NK-92 treated with Interleukin-12 subunit alpha and Interleukin-12 subunit beta, amount 100 ng/mL, for 24 hours (cell line): Measurements from ENCODE around the gene TBC1D16.

Source experiments
- DNase-seq: peaks from one replicate; lab custom pipeline; 2025; lab: John Stamatoyannopoulos, UW

Gene TBC1D16

DNA sequence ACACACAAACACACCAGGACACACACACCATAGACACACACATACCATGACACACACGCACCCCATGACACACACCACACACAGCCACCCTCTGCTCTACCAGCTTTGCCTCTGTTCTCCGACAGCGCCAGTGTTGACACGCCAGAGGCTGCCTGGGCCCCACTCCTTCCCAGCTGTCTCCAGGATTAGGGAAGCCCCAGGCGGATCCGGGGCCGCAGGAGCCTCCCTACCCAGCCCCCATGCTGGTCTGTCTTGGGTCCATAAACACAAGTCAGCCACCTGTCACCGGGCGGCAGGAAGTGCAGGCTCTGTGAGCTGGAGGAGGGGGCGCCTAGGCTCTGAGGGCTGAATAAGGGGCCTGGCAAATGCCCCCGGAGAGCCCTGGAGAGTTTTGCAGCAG lies 10.5 kb downstream of the TBC1D16 start:
- no peak for DNase-seq

DNA sequence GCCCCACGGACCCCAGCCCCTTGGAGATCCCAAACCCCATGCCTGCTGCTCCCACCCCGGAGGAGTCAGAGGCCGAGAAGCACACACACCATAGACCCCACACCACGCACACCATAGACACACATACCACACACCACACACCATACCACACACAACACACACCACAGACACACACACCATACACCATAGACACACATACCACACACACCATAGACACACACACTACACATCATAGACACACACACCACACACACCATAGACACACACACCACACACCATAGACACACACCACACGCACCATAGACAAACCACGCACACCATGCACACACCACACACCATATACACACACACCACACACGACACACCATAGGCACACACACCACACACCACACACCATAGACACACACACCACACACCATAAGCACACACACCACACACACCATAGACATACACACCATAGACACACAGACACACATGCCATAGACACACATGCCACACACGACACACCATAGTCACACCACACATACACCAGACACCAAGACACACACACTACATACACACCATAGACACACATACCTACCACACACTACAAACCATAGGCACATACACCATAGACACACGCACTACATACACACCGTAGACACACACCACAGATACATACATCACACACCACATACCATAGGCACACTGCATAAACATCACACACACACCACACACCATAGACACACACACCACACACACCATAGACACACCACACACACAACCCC lies 11.3 kb downstream of the TBC1D16 start:
- no peak for DNase-seq

DNA sequence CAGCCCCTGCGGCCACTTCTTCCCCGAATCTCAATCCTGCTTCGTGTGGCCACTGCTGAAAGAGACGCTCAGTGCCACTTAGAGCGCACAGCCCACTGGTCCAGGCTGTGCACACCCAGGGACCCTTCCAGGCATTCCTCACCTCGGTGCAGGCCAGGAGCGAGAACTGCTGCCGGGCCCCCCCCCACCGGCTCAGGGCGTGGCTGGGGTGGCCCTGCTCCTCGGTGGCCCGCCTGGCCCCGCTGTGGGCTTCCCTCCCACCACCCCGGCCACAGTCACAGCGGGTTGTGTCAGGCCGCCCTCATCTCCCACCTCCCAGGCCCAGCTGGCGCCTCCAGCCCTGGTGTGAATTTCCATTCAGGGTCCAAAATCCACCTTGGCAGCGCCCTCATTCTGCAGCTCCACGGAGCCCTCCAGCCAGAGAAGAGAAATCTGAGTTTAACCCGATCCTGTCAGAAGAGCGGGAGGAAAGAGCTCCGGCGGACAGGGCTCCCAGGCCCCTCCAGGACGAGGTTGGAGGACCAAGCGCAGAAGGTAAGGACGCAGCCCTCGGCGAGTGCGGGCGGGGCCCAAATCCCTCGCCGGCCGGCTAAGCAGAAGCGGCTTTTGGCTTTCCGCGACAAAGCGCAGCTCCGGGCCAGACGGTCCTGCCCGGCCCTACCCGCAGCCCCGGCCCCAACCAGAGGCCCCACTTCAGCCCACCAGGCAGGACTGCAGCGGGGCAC lies 12.0 kb downstream of the TBC1D16 start:
- DNase-seq, result no peak

DNA sequence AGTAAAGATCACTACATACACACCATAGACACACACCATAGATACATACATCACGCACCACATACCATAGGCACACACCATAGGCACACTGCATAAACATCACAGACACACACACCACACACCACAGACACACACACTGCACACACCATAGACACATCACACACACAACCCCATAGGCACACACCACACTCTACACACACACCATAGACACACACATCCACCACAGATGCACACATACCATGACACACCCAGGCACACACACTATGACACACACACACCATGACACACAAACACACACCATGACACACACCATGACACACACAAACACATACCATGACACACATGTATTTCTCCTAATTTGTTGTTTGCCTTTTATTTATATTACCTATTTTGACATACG lies 14.1 kb downstream of the TBC1D16 start:
- no peak for DNase-seq

DNA sequence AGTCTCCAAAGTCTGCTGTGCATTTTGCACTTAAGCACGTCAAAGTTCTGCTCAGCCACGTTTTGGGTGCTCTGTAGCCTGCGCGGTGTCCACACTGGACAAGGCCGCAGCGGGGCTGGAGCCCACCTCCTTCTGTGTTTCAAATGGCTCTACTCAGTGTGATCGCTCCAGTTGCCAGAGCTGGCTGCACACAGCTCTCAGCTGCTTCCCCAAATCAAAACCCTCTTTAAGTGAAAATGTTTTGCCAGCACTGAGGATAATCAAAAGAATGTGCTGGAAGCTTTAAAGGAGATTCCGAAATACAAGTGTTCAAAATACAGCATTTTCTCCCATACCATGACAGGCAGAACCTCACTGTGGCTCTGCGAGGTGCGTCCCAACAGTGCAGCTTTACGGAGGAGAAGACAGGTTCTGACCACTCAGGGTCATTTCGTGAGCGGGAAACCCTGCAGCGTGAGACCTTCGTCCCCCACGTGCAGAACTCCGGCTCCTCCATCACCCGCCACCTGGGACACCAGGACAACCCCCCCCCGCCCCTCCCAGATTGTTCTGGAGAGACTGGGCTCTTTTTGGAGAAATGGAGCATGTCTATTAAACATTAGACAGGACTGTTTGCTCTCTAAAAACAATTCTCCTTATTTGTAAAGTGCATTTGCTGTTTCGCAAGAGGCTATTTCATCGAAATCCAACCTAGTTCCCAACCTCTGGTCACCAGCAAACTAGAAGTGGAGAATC lies 16.6 kb downstream of the TBC1D16 start:
- DNase-seq, result no peak

DNA sequence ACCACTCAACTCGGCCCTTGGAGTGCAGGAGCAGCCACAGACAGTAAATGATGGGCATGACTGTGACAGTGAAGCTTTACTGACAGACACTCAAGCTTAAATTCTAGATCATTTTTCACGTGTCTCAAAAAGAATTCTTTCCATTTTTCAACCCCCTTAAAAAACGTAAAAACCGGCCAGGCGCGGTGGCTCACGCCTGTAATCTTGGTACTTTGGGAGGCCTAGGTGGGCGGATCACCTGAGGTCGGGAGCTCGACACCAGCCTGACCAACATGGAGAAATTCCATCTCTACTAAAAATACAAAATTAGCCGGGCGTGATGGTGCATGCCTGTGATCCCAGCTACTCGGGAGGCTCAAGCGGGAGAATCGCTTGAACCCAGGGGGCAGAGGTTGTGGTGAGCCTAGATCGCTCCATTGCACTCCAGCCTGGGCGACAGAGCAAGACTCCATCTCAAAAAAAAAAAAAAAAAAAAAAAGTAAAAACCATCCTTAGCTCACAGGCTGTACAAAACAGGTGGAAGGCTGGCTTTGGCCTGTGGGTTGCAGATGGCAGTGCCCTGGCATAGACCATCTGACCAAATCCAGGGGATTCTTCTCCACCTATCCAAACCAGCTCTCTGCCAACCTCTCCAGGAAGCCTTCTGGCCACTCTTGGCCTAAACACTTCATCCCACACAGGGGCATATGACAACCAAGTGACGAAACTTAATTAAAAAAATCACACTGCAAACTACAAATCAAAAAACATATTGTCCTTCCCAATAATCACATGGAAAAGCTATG lies 18.3 kb downstream of the TBC1D16 start:
- no peak for DNase-seq

DNA sequence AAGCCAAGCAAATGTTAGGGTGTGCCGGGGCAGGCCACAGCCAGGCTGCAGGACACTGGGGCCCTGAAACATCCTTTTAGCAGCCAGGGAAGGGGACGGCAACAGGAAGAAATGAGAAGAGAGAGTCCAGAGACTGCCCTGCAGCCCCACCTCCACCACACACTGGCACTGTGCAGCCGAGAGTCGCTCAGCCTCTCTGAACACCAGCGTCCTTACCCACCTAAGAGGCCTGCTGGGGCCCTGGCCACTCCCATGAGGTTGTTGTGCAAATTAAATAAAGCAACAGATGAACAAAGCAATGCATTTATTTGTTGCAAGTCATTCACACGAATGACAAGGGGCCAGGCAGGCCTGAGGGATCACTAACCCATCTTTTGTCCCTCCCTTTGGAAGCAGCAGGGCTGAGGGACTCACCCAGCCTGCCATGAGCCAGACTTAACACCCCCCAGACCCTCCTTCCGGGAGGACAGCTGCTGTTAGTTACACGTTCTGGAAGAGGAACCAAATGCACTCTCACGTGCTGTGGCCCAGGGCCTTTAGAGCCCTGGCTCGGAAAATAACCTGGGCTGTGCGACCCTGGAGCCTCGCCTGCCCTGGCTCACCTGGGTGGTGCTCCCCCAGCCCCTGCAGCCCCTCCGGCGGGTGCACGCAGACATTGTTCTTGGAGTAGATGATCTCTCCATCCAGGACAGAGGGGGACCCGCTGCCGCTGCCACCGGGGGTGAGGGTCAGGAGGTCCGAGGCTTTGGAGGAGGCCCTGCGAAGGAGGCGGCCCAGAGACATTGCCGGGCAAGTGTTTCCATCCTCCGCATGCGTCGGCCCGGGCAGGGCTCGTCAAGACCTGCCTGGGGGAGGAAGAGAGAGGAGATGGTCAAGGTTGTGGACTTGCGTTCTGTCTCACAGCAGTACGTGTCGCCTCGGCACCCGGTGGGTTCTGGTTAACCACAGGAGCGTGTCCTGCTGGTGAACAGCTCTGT lies 22.6 kb downstream of the TBC1D16 start:
- no peak for DNase-seq

DNA sequence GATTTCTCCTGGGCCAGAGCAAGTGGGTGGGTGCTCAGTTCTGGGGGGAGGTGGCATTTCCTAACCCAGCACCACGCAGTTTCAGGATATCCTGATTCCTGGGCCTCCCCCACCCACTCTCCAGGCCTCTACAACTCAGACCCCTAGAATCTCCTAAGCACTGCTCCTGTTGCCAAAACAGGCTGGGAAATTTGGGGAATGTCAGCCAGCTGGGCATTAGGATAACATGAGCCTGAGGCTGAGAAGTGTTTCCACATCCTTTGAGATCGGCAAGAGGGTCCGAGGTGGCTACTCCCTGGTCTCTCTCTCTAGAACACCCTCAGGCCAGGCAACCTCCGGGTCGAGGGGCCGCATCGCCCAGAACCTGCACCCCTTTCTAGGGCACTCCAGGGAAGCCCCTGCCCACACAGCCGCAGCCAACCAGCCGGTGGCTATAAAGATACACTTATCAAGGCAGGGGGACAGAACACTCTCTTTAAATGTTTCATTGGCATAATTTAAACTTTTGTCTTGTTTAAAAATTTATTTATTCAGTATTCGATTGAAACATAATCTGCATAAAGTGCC lies 23.6 kb downstream of the TBC1D16 start:
- DNase-seq, result no peak

DNA sequence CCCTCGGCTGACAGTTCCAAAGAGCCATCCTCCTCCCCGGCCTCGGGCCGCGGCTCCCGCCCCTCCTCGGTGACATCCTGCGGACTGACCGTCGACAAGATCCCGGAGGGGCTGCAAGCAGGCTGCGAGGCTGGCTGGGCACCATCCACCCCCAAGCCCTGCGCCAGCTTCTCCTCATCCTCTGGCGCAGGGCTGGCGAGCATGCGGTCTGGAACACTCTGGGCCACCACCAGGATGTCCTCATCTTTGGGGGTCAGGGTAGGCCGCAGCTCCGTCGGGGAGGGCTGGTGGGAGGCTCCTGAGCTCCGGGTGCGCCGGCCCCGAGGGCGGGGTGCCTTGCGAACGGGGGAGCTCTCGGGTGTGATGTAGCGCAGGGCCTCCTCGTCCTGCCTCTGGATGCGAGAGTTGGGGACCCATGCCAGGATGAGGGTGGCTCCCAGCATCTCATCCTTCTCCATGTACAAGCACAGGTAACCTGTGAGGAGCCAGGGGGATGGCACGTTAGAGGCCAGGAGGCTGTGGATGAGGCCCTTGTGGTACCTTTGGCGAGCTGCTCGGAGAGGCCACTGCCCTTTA lies 25.3 kb downstream of the TBC1D16 start:
- no peak for DNase-seq

DNA sequence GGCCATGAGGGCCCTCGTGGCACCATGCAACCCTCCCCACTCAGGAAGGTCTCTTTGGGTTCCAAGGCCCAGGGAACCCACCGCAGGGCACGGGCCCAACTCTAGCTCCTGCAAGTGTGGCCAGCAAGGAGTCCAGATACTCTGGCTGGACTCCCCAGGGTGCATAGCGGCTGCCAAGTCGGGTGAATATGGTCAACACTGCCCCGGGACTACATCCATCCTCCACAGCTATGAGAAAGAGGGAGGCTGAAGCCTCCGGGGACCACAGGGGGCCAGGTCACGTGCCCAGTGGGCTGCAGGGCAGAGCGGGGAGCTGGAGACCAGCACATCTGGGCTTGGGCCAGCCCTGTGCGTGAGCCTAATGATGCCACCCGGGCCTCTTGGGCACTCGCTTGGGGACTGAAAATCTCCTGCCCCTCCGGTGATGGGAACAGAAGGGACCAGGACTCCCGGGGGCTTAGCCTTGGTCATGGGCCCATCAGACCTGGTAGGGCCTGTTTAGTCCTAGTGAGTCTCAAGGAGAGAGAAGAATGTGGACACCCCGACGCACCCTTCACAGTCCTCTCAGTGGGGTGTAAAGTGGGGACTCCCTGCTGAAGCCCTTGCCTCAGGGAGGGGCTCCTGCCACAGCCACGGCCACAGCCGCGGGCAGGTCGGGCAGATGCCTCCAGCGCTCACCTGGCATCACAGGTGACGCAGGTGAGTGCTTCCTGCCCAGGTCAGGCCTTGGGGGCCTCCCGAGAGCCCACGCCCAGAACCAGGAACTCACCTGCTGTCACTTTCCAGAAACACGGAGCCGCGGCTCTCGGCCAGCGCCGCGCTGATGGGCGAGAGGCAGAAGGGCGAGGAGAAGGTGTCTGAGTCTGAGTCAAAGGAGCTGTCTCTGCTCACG lies 26.0 kb downstream of the TBC1D16 start:
- no peak for DNase-seq

DNA sequence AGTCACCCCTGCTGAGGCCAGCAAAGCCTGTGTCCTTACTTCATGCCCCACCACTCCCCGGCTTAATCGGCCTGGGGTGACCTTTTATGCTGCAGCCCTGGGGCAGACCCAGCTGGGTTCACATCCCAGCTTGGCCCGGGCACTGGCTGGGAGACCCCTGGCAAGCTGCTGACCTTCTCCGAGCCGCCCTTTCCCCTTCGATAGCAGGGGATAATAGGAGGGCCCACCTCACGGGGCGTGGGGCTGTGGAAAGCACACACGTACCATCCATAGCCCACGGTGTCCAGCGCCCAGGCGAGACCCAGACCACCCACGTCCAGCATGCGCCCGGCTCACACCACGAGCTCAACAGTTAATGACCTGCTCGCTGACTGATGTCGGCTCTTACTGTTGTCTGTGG lies 26.8 kb downstream of the TBC1D16 start:
- no peak for DNase-seq

DNA sequence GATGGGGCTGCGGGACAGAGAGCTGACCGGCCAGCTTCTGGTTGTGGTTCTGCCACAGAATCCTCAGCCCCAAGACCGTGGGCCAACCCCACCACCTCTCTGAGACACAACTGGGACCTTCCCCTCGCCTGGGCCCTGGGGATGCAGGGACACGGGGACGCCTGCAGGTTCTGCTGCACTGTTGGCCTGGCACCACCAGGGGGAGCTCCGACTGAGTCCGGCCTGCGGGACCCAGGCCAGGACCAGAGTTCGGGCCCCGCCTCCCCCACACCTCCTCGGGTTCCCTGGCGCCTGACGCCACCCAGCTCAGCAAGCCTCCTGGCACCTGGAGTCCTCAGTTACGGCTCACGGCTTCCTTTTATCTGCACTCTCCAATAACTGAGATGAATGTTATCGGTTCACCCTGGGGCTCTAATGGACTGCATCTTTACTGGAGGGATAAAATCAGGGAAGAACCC lies 27.3 kb downstream of the TBC1D16 start:
- DNase-seq, result peak; percentile 58

DNA sequence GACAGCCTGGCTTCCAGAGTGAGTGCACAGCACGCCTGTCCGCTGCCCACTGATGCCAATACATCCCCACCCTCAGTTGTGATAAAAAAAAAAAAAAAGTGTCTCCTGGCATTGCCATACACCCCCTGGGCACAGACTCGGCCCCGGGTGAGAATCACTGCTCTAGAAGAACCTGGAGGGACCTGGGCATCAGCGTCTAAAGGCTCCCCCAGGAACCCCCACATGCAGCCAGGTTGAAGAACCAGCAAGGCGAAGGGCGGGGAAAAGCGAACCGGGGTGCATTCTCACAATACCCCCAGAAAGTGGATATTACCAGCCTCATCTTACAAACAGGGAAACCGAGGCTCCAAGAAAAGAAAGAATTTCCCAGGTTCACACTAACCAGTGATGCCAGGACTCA lies 27.7 kb downstream of the TBC1D16 start:
- no peak for DNase-seq

DNA sequence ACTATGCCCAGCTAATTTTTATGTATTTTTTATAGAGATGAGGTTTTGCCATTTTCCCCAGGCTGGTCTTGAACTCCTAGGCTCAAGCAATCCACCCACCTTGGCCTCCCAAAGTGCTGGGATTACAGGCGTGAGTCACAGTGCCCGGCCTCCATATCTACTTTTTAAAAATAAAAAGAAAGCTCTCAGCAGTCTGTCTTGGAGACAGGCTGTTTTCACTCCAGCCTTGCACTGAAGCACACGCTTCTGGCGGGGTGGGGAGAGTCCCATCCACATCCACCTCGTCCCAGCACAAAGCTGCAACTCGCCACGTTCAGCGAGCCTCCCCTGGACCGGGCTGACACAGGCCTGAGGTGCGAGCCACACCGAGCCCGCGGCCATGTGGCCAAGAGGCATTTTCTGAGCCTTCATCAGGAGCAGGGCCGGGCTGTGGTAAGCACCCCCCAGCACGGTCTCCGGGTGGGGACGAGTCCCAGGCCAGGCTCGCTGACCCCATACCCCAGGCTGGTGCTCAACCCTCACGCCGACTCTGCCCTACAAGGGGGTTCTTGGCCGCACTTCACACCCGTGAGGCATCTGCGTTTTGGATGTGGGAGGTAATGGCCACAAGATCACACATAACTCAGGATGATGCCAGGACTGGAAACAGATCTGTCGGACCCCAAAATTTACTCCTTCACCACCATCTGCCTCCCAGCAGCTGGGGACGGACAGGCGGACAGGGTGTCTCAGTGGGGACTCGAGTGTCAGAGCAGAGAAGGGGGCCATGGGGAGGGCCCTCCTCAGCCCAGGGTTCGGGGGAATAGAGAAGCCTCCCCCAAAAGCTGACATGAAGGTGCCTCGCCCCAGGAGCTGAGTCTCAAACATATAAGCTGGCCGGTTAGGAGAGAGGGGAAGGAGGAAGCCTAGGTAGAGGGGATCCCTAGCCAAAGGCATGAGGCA lies 28.6 kb downstream of the TBC1D16 start:
- DNase-seq, result no peak

DNA sequence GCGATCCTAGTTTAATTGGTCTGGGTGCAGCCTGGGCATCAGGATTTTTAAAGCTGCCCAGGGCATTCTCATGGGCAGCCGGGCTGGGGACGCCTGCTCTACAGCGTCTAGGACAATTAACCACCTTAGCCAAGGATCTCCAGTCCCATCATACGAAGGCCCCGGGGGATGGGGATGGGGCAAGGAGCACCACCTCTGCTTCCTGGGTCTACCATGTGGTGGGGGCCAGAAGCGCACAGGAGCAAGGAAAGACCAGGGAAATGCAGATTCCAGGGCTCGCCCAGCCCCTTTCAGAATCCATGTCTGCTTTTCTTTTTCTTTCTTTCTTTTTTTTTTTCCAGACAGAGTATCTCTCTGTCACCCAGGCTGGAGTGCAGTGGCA lies 29.3 kb downstream of the TBC1D16 start:
- DNase-seq, result no peak

DNA sequence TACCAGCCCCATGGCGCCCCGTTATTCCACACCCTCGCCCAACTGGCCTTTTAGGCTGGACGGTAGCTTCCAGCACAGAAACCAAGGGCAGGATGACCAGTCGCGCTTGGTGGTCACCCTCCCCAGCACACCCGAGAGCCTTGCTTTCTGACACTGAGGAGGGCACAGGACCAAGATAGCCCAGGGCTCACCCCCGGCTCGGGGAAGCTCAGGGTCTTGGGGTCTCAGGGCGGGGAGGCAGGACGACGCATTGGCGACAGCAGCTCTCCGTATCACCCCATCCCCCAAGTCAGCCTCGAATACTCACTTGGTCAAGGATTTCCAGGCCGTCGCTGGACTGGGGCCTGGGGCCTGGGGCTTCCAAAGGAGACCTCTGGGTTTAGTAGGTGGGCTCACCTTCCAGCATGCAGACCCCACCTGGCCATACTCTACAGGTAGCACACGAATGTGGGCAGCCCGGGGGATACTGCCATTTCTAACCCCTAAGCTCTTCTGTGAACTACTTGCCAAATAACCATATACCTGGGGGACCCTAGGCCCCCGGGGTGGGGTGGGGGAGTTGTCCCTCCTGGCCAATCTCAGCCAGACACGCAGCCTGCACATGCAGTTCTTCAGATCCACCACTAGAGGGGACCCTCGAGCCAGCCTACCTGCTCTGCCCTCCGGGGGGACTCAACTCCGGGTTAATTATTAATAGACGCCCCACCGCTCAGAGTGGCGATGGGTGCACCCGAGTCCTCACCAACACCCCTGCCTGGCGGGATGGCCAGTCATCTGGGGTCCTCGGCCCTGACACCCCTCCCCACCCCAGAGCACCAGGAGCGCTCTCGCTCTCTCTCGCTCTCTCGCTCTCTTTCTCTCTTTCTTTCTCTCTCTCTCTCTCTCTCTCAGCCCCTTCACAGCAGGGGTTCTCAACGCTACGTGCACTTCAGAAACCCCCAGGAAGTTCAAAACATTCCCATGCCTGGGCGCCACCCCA lies 30.0 kb downstream of the TBC1D16 start:
- peak; percentile 38 for DNase-seq

DNA sequence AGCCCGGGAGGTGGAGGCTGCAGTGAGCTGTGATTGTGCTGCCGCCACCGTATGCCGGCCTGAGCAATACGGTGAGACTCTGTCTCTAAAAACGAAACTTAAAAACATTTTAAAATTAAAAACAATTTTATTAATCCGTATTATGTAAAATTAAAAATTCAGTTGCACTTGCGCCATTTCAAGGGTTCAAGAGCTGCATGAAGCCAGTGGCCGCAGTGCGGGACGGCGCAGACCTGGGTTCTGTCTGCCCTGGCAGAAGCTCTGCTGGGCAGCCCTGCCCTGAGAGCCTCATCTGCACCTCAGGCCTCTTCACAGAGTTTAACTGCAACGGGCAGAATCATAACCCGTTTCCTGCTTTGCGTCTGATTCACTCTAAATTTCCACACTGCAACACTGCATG lies 31.7 kb downstream of the TBC1D16 start:
- no peak for DNase-seq
